ENCODE data around the gene TOMM5. TPM values are rescaled to one million over a fixed set of nuclear protein-coding genes. Genes with fewer than 3 reads are reported as not detected.

Gene TOMM5
- total RNA-seq, 1 donor from 2014 or later = 201 TPM

- no peaks in the 10 kb centered on the region for H3K27me3 ChIP-seq
- Mint-ChIP-seq H3K27ac (no peak overlapping the region), H3K4me3 (no peak overlapping the region), H3K27me3 (ENCODE audit: insufficient read depth, low read depth) (peaks cover 16% of the 10 kb centered on the region), H3K9me3 (no peaks in the 10 kb centered on the region), H3K36me3 (peaks cover 36% of the 10 kb centered on the region), H3K4me1 (peaks cover 5% of the 10 kb centered on the region)
- peaks cover 15% of the 10 kb centered on the region for H3F3A ChIP-seq (ENCODE audit: low read depth)
- H3K4me1 ChIP-seq = peaks cover 11% of the 10 kb centered on the region
- H3K9ac ChIP-seq = no peak overlapping the region
- H3K36me3 ChIP-seq = no peaks in the 10 kb centered on the region
- H3K79me2 ChIP-seq (ENCODE audit: low read depth) = no peaks in the 10 kb centered on the region
- H4K20me1 ChIP-seq (ENCODE audit: low read depth) = peaks cover 13% of the 10 kb centered on the region
- DNase-seq (ENCODE audit: low spot score) = no peak
- TF ChIP-seq EZH2phosphoT487 (IDR thresholded peaks at IDR 0.05) (no peak), CTCF (IDR thresholded peaks at IDR 0.05) (no peak), EZH2 (IDR thresholded peaks at IDR 0.05) (no peak)
- no peak overlapping the region for H3K4me2 ChIP-seq
- H3K27ac ChIP-seq = no peak overlapping the region
- no peak overlapping the region for H3K4me3 ChIP-seq
- H2AFZ ChIP-seq (replicated peaks) = no peak overlapping the region
- no peaks in the 10 kb centered on the region for H3K9me3 ChIP-seq (ENCODE audit: low read depth)
These were observed 52.8 kb downstream of the TOMM5 start for GRCh38 chr9:37539634-37540033.

Other genes starting within 250 kb of the TOMM5 start
- gene GRHPR, start 169.9 kb downstream of the TOMM5 start, total RNA-seq (ENCODE audit: low replicate concordance) = 116 and 187 TPM in 2 replicates
- gene ZBTB5, start 127.1 kb downstream of the TOMM5 start, total RNA-seq (ENCODE audit: low replicate concordance) = 24.1 and 24.9 TPM in 2 replicates
- gene POLR1E, start 106.6 kb downstream of the TOMM5 start, total RNA-seq (ENCODE audit: low replicate concordance) = 36.6 and 38.6 TPM in 2 replicates
- 13.4 and 28.2 TPM in 2 replicates for gene FBXO10, start 16.2 kb downstream of the TOMM5 start, total RNA-seq (ENCODE audit: low replicate concordance)
- gene FRMPD1, start 58.4 kb upstream of the TOMM5 start, total RNA-seq (ENCODE audit: low replicate concordance) = not detected in 2 replicates
- 5.4 and 6.5 TPM in 2 replicates for gene TRMT10B, start 161.2 kb upstream of the TOMM5 start, total RNA-seq (ENCODE audit: low replicate concordance)
- 61.5 and 85.2 TPM in 2 replicates for gene EXOSC3, start 192.5 kb upstream of the TOMM5 start, total RNA-seq (ENCODE audit: low replicate concordance)
- 15.8 and 21.0 TPM in 2 replicates for gene DCAF10, start 208.2 kb upstream of the TOMM5 start, total RNA-seq (ENCODE audit: low replicate concordance)

Measured in neural progenitor cell (in vitro differentiated cells).